Astrocyte of the cerebellum (primary cell): ENCODE data around the gene RBSN.
A peak's percentile ranks its signal among the peaks of the same experiment; 100 is the strongest.
"Not testable (repeated sequence)": the region's sequence is repeated elsewhere in the genome, so short reads cannot be mapped to it uniquely, and the experiment has no call there.

Source experiments
- DNase-seq: peaks from one replicate; pipeline ENCODE4 v3.0.0-alpha.2; 2011; ENCODE audit warnings: low read depth
- H3K4me3 ChIP-seq: 2 replicates; pipeline ENCODE4 v1.5.1; 2011; ENCODE audit warnings: mild to moderate bottlenecking, low read depth, low read length, moderate library complexity
- CTCF ChIP-seq: IDR thresholded peaks from 2 replicates; pipeline ENCODE4 v1.5.1; 2012; ENCODE audit warnings: low read length, low read depth, moderate library complexity, mild to moderate bottlenecking; ENCODE audit errors: missing control alignments
- in situ Hi-C: cut with HindIII; loops from 2 replicates; pipeline ENCODE4 v1.10.0; 2017; ENCODE audit warnings: low sequenced_read_pairs

RBSN gene

GRCh38 chr3:15098503-15099363 is at the start of gene RBSN:
Gene RBSN (minus strand): TSS chr3:15099148. CDS start chr3:15096120, 3,028 bp downstream.
- TF ChIP-seq CTCF: no peak

GRCh38 chr3:15148614-15149013 is 49.7 kb upstream of the RBSN start:
- no peak for TF ChIP-seq CTCF
- no peak for DNase-seq
- no peak overlapping the region for H3K4me3 ChIP-seq
- in situ Hi-C loops: no loop called here

More at GRCh38 chr3:15098503-15099363, at the start of gene RBSN:
- DNase-seq: peak; percentile 82
- in situ Hi-C loops: no loop called here
- H3K4me3 ChIP-seq: peak within 1 kb of the TSS; percentile 93

- DNase-seq, in situ Hi-C loops, H3K4me3 ChIP-seq: not testable (repeated sequence)
These were observed 37.9 kb upstream of the RBSN start for GRCh38 chr3:15136885-15137284.

GRCh38 chr3:15134968-15135367 is 36.0 kb upstream of the RBSN start:
- in situ Hi-C loops, DNase-seq, H3K4me3 ChIP-seq: not testable (repeated sequence)

GRCh38 chr3:15128403-15128802 is 29.5 kb upstream of the RBSN start:
- H3K4me3 ChIP-seq, in situ Hi-C loops, DNase-seq: not testable (repeated sequence)

GRCh38 chr3:15126975-15127374 is 28.0 kb upstream of the RBSN start:
- H3K4me3 ChIP-seq, DNase-seq, in situ Hi-C loops: not testable (repeated sequence)

- no peak for DNase-seq
- H3K4me3 ChIP-seq: no peak overlapping the region
- in situ Hi-C loops: no loop called here
- no peak for TF ChIP-seq CTCF
These were observed 23.4 kb upstream of the RBSN start for GRCh38 chr3:15122398-15122797.

GRCh38 chr3:15121936-15122335 is 23.0 kb upstream of the RBSN start:
- H3K4me3 ChIP-seq: no peak overlapping the region
- DNase-seq: no peak
- no peak for TF ChIP-seq CTCF
- in situ Hi-C loops: no loop called here

GRCh38 chr3:15120986-15121385 is 22.0 kb upstream of the RBSN start:
- no peak for TF ChIP-seq CTCF
- no peak overlapping the region for H3K4me3 ChIP-seq
- in situ Hi-C loops: no loop called here
- DNase-seq: no peak
